Measurements from ENCODE around the gene TIGD4.

Gene TIGD4

GRCh38 chr4:152805071-152805650 is 25.6 kb upstream of the TIGD4 start:
- no peak overlapping the region for H3K4me3 ChIP-seq (ENCODE audit: low read depth, low read length)
- no peak for TF ChIP-seq CTCF (IDR thresholded peaks at IDR 0.05; ENCODE audit: low read depth, low read length)

GRCh38 chr4:152803541-152803940 is 24.0 kb upstream of the TIGD4 start:
- no peak overlapping the region for H3K4me3 ChIP-seq (ENCODE audit: low read depth, low read length)
- no peak for TF ChIP-seq CTCF (IDR thresholded peaks at IDR 0.05; ENCODE audit: low read depth, low read length)

- H3K4me3 ChIP-seq (ENCODE audit: low read depth, low read length) = no peak overlapping the region
- TF ChIP-seq CTCF (IDR thresholded peaks at IDR 0.05; ENCODE audit: low read depth, low read length) = no peak
Observed at GRCh38 chr4:152795891-152796290, 16.4 kb upstream of the TIGD4 start.

- no peak for TF ChIP-seq CTCF (IDR thresholded peaks at IDR 0.05; ENCODE audit: low read depth, low read length)
- no peak overlapping the region for H3K4me3 ChIP-seq (ENCODE audit: low read depth, low read length)
Observed at GRCh38 chr4:152786627-152787026, 7.1 kb upstream of the TIGD4 start.

- no peak for TF ChIP-seq CTCF (IDR thresholded peaks at IDR 0.05; ENCODE audit: low read depth, low read length)
- no peak overlapping the region for H3K4me3 ChIP-seq (ENCODE audit: low read depth, low read length)
Observed at GRCh38 chr4:152785639-152786615, 6.4 kb upstream of the TIGD4 start.

- no peak for TF ChIP-seq CTCF (IDR thresholded peaks at IDR 0.05; ENCODE audit: low read depth, low read length)
- H3K4me3 ChIP-seq (ENCODE audit: low read depth, low read length) = no peak overlapping the region
Observed at GRCh38 chr4:152784490-152785350, 5.2 kb upstream of the TIGD4 start.

Data from WI38 (cell line).